ENCODE measurements around the gene DTX3L. TPM values are rescaled to one million over a fixed set of nuclear protein-coding genes. Genes with fewer than 3 reads are reported as not detected.

Gene DTX3L
- total and polyA plus RNA-seq, 9 of the 15 experiments (the other 6 are each of a cell fraction or from before 2014, with no cell fraction given), result 2.3 to 6.5 (median 3.0) TPM

GRCh38 chr3:122619040-122619439, 54.9 kb downstream of the DTX3L start:
- H3K27ac ChIP-seq (ENCODE audit: extremely low read depth, low read depth, low read length), result no peak overlapping the region
- H4K20me1 ChIP-seq (replicated peaks; ENCODE audit: control insufficient read depth, insufficient read depth, low read length), result no peaks in the 10 kb centered on the region
- H3K4me1 ChIP-seq (replicated peaks in 1 of 2; ENCODE audit: control insufficient read depth in 2 of 2, insufficient read depth in 2 of 2, low read length in 2 of 2), result no peaks in the 10 kb centered on the region
- 6% methylated on average over 4 of the region's 4 CpGs for WGBS (ENCODE audit: insufficient coverage, low coverage, missing lambda C conversion rate)
- H3K9me1 ChIP-seq (ENCODE audit: control insufficient read depth, insufficient read depth, low read length), result no peaks in the 10 kb centered on the region
- in situ Hi-C loops (cut with MboI), result no loop called here
- no peak for FAIRE-seq
- CTCF ChIA-PET (ENCODE audit: low intra/inter-chr PET ratio), result no interaction called here
- peaks cover 6 to 24% of the 10 kb centered on the region in 2 experiments; a peak in 3 of 5 replicates for H3K27me3 ChIP-seq (ENCODE audit: control insufficient read depth in 2 of 2, insufficient read depth in 2 of 2, low read length in 2 of 2)
- no peaks in the 10 kb centered on the region for H3K79me2 ChIP-seq (ENCODE audit: control insufficient read depth, insufficient read depth, low read length)
- intact Hi-C loops (cut with micrococcal nuclease), result no loop called here
- BruUV-seq (replicated peaks), result no TSS peak
- no peaks in the 10 kb centered on the region for H3K9me3 ChIP-seq (replicated peaks; ENCODE audit: control insufficient read depth, insufficient read depth, low read depth, low read length)
- no peak overlapping the region for H2AFZ ChIP-seq (ENCODE audit: low read depth, low read length)
- H3K9ac ChIP-seq (ENCODE audit: insufficient read depth in 1 of 2, low read depth in 2 of 2, low read length in 2 of 2), result no peak overlapping the region
- H3K4me3 ChIP-seq, result no peak overlapping the region
- DNase-seq (ENCODE audit: extremely low read depth in 1 of 4, low spot score in 3 of 4), result no peak
- POLR2A ChIA-PET, result no interaction called here
- no peak for ATAC-seq
- H3K4me2 ChIP-seq (ENCODE audit: insufficient read depth, low read length), result no peak overlapping the region
- H3K36me3 ChIP-seq (ENCODE audit: control insufficient read depth, insufficient read depth, low read length), result no peaks in the 10 kb centered on the region
- TF ChIP-seq NFATC3 (IDR thresholded peaks at IDR 0.05), result no peak
- TF ChIP-seq SRF (CRISPR knock-in tag; IDR thresholded peaks at IDR 0.05), result no peak
- no peak for TF ChIP-seq MCM5 (IDR thresholded peaks at IDR 0.05; ENCODE audit: low read depth)
- TF ChIP-seq NCOA4 (IDR thresholded peaks at IDR 0.05; ENCODE audit: partially characterized antibody), result no peak
- no peak for TF ChIP-seq NR2C2 (CRISPR knock-in tag; IDR thresholded peaks at IDR 0.05)
- no peak for TF ChIP-seq NR2C2 (tag; IDR thresholded peaks at IDR 0.05)
- TF ChIP-seq POLR3G (IDR thresholded peaks at IDR 0.05; ENCODE audit: extremely low read depth, insufficient read length, insufficient replicate concordance), result no peak
- no peak for TF ChIP-seq XRCC4 (IDR thresholded peaks at IDR 0.05; ENCODE audit: extremely low read depth, insufficient read depth, insufficient read length)
- TF ChIP-seq SIRT6 (IDR thresholded peaks at IDR 0.05; ENCODE audit: low read depth, low read length), result no peak
- no peak for TF ChIP-seq RBM14 (IDR thresholded peaks at IDR 0.05; ENCODE audit: borderline replicate concordance, insufficient read depth, low read depth, low read length)
- no peak for TF ChIP-seq ESRRB (CRISPR knock-in tag; IDR thresholded peaks at IDR 0.05; ENCODE audit: borderline replicate concordance)
- TF ChIP-seq CTCFL (IDR thresholded peaks at IDR 0.05; ENCODE audit: borderline replicate concordance, insufficient read depth, low read depth, low read length, poor library complexity, severe bottlenecking), result no peak
- no peak for TF ChIP-seq RAD51 (IDR thresholded peaks at IDR 0.05; ENCODE audit: borderline replicate concordance, low read depth)
- no peak for TF ChIP-seq ZC3H4 (CRISPR knock-in tag; IDR thresholded peaks at IDR 0.05; ENCODE audit: borderline replicate concordance)
- TF ChIP-seq YBX1 (IDR thresholded peaks at IDR 0.05), result no peak
- TF ChIP-seq SRSF7 (optimal IDR thresholded peaks at IDR 0.05; ENCODE audit: low read depth, low read length), result no peak

Measured in K562 (cell line).